GM19463 (cell line): Measurements from ENCODE around the gene NAT10.
"Not testable (repeated sequence)": the region's sequence is repeated elsewhere in the genome, so short reads cannot be mapped to it uniquely, and the experiment has no call there.

Source experiments
- ATAC-seq: cut with Tn5 transposase; IDR thresholded peaks from one replicate; pipeline ENCODE4 v1.9.1; 2021; ENCODE audit warnings: mild to moderate bottlenecking, moderate library complexity; ENCODE audit not compliant: unreplicated experiment

The NAT10 gene

GRCh38 chr11:34105079-34105956, at the start of gene NAT10:
Gene NAT10 (plus strand): TSS chr11:34105629. CDS start chr11:34108226, 2,597 bp downstream.
- ATAC-seq = peak; percentile 92

DNA sequence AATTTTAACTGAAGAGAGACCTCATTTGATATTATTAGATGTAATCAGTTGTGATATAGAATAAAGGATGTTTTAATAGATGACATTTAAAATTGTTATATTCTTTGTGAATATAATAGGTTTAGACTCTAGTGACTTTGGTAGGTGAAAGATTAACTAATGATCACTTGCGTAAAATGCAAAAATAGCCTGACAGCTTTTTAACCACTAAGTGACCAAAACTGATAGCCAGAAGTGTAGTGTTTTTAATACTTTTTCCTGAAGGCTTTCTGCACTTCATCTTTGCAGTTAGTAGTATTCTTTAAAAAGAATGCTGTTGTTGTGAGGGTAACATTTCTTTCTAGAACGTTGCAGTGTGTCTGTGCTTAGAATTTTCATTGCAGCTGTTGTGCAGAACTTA, 48.8 kb upstream of the NAT10 start:
- no peak for ATAC-seq

DNA sequence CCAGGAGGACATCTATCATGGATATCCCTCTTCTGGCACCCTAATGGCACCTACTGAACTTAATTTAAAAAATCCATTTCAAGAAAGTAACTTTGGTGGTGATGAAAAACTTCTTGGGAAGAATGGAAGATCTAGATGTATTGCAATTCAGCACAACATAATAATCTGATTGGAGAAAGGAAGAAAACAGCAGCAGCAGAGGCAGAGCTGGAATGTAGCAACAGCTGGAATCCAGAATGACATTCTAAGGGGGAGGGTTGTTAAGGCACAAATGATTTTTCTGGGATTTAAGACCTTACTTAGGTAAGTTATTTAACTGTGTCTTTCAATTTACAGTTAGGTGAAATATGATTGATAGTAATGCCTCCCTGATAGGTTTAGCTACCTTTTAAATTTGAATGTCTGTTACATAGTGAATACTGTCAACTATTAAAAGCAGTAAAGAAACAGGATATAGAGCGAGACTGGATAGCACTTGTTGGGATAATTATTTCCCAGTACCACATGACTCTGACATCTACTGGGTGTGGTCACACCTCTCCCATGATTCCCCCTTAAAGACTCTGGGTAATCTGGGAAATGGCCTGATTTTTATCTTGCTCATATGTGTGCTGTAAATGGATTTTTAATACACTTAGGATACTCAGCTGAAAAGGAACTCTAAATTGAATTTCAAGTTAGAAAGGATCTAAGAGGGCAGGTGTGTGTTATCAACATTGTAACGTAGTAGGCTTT, 42.2 kb upstream of the NAT10 start:
- no peak for ATAC-seq

DNA sequence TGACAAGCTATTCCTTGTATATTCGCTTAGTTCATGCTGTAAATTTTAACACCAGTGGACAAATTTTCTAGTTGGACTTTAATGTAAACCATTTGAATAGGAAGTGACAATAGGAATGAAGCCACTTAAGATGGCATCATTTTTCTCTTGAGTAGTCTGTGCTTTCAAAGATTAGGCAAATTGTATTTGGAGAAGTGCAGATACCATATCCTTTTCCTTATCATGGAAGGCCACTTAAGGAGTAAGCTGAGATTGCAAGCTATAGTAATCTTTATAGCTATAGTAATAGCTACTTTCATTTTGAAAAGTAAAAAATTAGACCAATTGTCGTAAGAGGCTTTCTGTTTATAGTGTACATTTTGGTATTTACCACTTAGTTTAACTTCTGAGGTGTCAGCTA, 41.1 kb upstream of the NAT10 start:
- ATAC-seq = no peak

DNA sequence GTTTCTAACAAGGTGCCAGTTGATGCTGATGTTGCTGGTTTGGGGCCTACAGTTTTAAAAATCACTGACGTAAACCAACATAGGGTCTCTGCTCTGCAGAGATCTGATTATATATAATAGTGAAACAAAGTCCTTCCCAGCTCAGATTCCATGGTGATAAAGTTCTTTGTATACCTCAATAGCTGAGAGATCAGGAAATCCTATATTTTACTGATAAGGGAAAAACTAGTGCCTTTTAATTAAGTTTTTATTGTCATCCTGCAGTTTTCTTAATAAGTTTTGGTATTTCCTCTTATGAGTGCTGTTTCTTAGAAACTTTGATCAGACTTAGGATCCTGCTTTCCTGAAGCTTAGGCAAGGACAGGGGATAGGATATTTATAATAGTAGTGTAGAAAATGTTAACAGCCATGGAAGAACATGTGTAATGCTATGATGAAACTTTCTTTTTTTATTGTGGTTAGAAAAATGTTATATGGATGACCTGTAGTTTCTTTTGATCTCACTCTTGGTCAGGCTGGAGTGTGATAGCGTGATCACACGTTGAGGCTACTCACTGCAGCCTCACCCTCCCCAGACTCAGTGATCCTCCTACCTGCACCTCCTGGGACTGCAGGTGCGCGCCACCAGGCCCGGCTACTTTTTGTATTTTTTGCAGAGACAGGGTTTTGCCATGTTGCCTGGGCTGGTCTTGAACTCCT, 39.8 kb upstream of the NAT10 start:
- ATAC-seq = no peak

DNA sequence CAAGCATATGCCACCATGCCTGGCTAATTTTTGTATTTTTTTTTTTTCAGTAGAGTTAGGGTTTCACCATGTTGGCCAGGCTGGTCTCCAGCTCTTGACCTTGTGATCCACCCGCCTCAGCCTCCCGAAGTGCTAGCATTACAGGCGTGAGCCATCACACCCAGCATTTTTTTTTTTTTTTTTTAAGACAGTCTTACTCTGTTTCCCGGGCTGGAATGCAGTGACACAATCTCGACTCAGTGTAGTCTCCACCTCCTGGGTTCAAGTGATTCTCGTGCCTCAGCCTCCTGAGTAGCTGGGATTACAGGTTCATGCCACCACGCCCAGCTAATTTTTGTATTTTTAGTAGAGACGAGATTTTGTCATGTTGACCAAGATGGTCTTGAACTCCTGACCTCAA, 38.7 kb upstream of the NAT10 start:
- not testable (repeated sequence) for ATAC-seq

DNA sequence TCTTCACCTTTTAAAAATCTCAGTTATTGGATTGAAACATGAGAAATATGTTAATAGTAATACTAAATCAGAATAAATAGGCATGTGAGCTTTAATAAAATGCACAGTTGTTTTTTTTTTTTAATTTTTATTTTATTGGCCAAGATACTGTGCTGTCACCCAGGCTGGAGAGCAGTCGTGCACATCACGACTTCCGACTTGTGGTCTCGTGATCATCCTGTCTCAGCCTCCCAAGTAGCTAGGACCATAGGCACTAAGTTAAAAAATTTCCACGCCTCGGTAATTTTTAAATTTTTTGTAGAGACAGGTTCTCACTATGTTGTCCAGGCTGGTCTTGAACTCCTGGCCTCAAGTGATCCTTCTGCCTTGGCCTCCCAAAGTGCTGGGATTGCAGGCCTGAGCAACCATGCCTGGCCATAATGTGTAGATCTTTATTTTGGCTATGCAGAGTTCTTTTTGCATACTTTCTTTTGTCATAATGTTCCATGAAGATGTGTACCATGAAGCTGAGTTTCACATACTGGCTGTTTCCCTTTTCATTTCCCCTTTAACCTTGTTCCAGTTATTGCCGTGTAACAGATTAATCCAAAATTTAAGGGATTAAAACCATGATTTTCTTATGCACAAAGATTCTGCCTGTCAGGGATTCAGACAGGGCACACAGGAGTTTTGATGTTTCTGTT, 37.9 kb upstream of the NAT10 start:
- no peak for ATAC-seq

- ATAC-seq = no peak
Measured at GRCh38 chr11:34068111-34068510, 37.3 kb upstream of the NAT10 start.

- ATAC-seq = not testable (repeated sequence)
Measured at GRCh38 chr11:34071306-34071705, 34.1 kb upstream of the NAT10 start.

DNA sequence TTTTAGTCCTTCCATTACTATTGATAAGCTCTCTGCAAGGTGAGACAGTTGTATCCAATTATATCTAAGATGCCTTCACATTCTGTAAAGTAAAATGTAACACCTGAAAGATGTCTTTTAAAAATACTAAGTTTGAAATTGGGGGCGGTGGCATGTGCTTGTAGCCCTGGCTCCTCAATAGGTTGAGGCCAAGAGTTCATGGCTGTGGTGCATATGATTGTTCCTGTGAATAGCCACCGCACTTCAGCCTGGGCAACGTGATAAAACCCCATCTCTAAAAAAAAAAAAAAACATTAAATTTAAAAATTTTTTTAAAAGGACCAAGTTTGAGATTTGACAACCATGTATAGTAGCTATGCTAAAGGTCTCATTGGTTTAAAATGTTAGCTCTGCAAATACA, 33.4 kb upstream of the NAT10 start:
- ATAC-seq = no peak

GRCh38 chr11:34072832-34073231, 32.6 kb upstream of the NAT10 start:
- ATAC-seq = no peak

- ATAC-seq = no peak
Measured at GRCh38 chr11:34074391-34074790, 31.0 kb upstream of the NAT10 start.

DNA sequence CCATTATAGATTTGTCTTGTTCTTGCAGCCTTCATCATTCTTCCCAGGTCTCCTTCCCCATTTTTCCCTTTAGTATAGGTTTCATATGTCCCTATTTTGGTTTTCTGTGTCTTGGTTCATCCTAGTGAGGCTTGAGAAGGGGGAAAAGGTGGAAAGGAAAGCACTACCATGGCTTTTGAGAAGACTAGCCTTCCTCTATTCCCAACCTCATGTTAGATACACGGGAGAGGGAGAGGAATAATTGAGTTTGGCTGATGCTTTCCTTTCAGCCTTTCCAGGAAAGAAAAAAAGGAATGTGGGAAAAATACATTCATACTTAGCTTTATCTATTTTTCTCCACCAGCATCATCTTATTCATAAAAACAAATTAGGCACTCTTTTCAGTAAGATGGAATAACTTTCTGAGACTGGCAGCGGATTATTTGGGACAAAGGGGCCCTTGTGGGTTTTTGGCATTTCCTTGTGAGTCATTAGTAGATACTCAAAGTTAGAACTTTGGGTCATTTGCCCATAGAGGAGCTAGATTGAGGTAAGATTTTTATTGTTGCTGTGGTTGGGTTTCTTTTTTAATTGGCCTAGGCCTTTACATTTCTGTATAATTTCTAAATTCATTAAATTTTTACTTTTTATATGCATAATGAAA, 30.1 kb upstream of the NAT10 start:
- no peak for ATAC-seq

DNA sequence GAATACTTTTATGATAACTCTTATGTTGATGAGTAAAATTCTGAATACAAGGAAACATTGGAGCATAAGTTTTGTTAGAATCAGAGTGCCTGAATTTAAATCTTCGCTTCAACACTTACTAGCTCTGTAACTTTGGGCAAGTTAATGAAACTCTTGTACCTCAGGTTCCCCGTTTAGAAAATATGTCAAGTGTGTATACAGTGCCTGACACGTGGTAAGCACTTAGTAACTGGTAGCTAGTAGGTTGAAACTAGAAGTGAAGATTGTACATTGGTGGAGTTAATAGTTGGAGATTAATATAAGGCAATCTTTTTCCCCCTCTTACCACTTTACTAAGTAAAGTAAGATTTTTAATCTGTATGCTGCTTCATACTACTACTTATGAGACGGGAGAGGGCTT, 24.8 kb upstream of the NAT10 start:
- ATAC-seq = no peak

- no peak for ATAC-seq
Measured at GRCh38 chr11:34084637-34085036, 20.8 kb upstream of the NAT10 start.

DNA sequence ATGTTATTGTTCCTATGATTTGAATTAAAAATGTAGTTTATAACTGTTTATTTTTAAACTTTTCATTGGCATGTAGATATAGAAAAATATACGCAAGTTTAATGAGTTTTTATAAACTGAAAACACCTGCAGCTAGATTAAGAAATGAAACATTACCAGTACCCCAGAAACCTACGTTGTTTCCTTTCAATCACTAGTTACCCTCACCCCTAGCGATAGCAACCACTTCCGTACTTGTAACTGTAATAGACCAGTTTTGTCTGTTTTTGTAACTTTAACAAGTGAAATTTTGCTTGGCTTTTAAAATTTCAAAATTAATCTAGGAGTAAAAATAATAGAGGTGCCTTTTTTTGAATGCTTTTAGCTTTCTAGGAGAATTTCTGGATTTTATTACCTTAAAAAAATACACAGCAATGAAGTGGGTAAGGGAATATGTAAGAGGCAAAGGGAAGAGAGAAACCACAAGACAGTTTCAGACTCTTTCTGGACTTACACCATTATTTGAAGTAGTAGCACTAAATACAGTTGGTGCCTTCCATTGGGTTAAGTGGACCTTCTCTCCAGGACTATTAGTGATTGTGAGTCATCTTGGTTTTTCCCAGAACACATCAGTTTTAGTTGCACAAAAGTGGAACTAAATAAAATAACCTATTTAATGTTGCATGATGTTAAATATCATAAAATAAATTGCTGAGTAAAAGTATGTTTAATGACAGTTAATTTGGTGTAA, 18.7 kb upstream of the NAT10 start:
- no peak for ATAC-seq

GRCh38 chr11:34091825-34092224, 13.6 kb upstream of the NAT10 start:
- no peak for ATAC-seq

GRCh38 chr11:34094900-34095299, 10.5 kb upstream of the NAT10 start:
- ATAC-seq = not testable (repeated sequence)

DNA sequence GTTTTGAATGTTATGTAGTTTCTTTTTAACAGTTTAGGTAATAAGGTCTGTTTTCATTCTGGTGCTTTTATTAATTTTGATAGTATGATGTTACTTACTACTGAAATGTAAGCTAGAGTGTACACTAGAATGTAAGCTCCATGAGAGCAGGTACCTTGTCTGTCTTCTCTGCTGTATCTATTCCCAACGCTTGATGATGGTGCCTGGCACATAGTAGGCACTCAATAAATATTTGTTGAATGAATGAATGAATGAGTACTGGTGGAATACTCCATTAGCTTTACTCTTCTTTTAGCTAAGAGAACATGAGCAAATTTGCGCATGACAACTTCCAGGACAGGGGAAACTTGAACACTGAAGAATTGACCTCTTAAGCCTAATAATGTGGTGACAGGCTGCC, 6.6 kb upstream of the NAT10 start:
- ATAC-seq = no peak

- ATAC-seq = no peak
Measured at GRCh38 chr11:34104680-34105078, 750 bp upstream of the NAT10 start.
